Right lobe of liver (tissue), 6 donors: ENCODE results near the gene KRTAP9-2. TPM values are rescaled to one million over a fixed set of nuclear protein-coding genes. Genes with fewer than 3 reads are reported as not detected.

Source experiments
- ATAC-seq, 4 donors: fragments of 200-7000 bp; cut with Tn5 transposase; one replicate each; pipeline ENCODE4 v1.9.1; 2020; ENCODE audit warnings: mild to moderate bottlenecking in 4 of 4, moderate library complexity in 4 of 4
- DNase-seq, 3 donors: peaks; one replicate each; pipeline ENCODE4 v3.0.0-alpha.2; 2020
- H3K27ac ChIP-seq, 3 donors: fragments of 200-600 bp; one replicate each; pipeline ENCODE4 v1.8.0; 2022
- H3K27me3 ChIP-seq, 2 donors: fragments of 200-600 bp; one replicate each; pipeline ENCODE4 v1.8.0; 2022
- H3K36me3 ChIP-seq, 4 donors: fragments of 200-600 bp; sonication (generic) in 1 of 4; one replicate each; pipeline versions ENCODE4 v1.5.1 to v1.8.0; 2017 to 2022; ENCODE audit warnings: control low read depth in 1 of 4
- H3K4me1 ChIP-seq, 4 donors: fragments of 200-600 bp; sonication (generic) in 1 of 4; one replicate each; pipeline versions ENCODE4 v1.5.1 to v1.8.0; 2017 to 2022; ENCODE audit warnings: control low read depth in 1 of 4
- H3K4me3 ChIP-seq, 3 donors: fragments of 200-600 bp; one replicate each; pipeline ENCODE4 v1.8.0; 2022
- H3K9me3 ChIP-seq, 4 donors: fragments of 200-600 bp; sonication (generic) in 1 of 4; one replicate each; pipeline versions ENCODE4 v1.5.1 to v1.8.0; 2017 to 2022; ENCODE audit warnings: control low read depth in 1 of 4
- CTCF ChIP-seq, 4 donors: fragments of 200-600 bp in 3 of 4; fragments of 450-650 bp in 1 of 4; IDR thresholded peaks; one replicate each; pipeline versions ENCODE4 v1.5.1 to v1.8.0; 2016 to 2022; ENCODE audit warnings: antibody characterized with exemption in 4 of 4, mild to moderate bottlenecking in 2 of 4
- POLR2A ChIP-seq: fragments of 450-650 bp; IDR thresholded peaks from one replicate; pipeline ENCODE4 v1.6.1; 2017; ENCODE audit warnings: antibody characterized with exemption, mild to moderate bottlenecking
- WGBS: methylation state at CpG from one replicate; pipeline ENCODE4 v1.1.6; 2018; ENCODE audit warnings: low coverage, low lambda C conversion rate; ENCODE audit not compliant: insufficient coverage; ENCODE audit errors: missing lambda C conversion rate; 5-methylcytosine and 5-hydroxymethylcytosine counted together
- intact Hi-C, 2 donors: fragments of 100-400 bp; cut with DNase I; formaldehyde crosslinking; loops; one replicate each; pipeline versions ENCODE4 v1.11.2 to v1.14.1; 2022
- total RNA-seq, 6 experiments: library from RNA; depleted of rRNA in 2 of 6; stranded (reverse); fragments of >200 nt in 2 of 6; fragmentation: NEBNext Ultra II Directional in 3 of 6; extraction: Animal tissue kit (Norgen Biotek cat#: 25700) in 3 of 6; gene quantifications; one replicate each; pipeline versions ENCODE4 v1.1.0 to v1.2.4, GENCODE V29; 2016 to 2023
- donor health status: DM: no; HTN: yes; CAD: no.
- donor health status: DM: no; HTN: no; CAD: no.
- donor health status: DM: no; HTN: no; CAD: no.
- donor health status: DM: no; HTN: yes; CAD: no.
- donor health status: DM: no; HTN: yes; CAD: no.

The KRTAP9-2 gene
- total RNA-seq, 6 experiments from 2014 or later = not detected

GRCh38 chr17:41196068-41196467 is 30.4 kb upstream of the KRTAP9-2 start:
- no peak overlapping the region for H3K27ac ChIP-seq
- no peak for ATAC-seq
- no peaks in the 10 kb centered on the region for H3K9me3 ChIP-seq
- no peak overlapping the region for H3K4me3 ChIP-seq
- WGBS = 13% methylated on average over 1 of the region's 1 CpG
- intact Hi-C loops = no loop called here
- DNase-seq = no peak
- no peak for TF ChIP-seq POLR2A
- TF ChIP-seq CTCF (IDR thresholded peaks at IDR 0.05) = no peak
- H3K4me1 ChIP-seq = no peaks in the 10 kb centered on the region
- no peaks in the 10 kb centered on the region for H3K36me3 ChIP-seq
- no peaks in the 10 kb centered on the region for H3K27me3 ChIP-seq

GRCh38 chr17:41199421-41200078 is 26.9 kb upstream of the KRTAP9-2 start:
- ATAC-seq = no peak
- H3K27ac ChIP-seq = no peak overlapping the region
- H3K4me1 ChIP-seq = no peaks in the 10 kb centered on the region
- no peaks in the 10 kb centered on the region for H3K9me3 ChIP-seq
- H3K4me3 ChIP-seq = no peak overlapping the region
- intact Hi-C loops = no loop called here
- no peak for TF ChIP-seq POLR2A
- no peak for TF ChIP-seq CTCF (IDR thresholded peaks at IDR 0.05)
- H3K36me3 ChIP-seq = no peaks in the 10 kb centered on the region
- H3K27me3 ChIP-seq = no peaks in the 10 kb centered on the region
- no peak for DNase-seq
- WGBS = 63% methylated on average over 5 of the region's 5 CpGs

- Histone ChIP-seq H3K27me3 (peaks cover 0 to 5% of the 10 kb centered on the region in 2 donors), H3K4me1 (no peaks in the 10 kb centered on the region), H3K9me3 (no peaks in the 10 kb centered on the region), H3K27ac (no peak overlapping the region), H3K4me3 (no peak overlapping the region), H3K36me3 (no peaks in the 10 kb centered on the region)
- TF ChIP-seq POLR2A (no peak), CTCF (IDR thresholded peaks at IDR 0.05) (no peak)
- DNase-seq (no peak), ATAC-seq (no peak)
- 41% methylated on average over 1 of the region's 1 CpG for WGBS
- intact Hi-C loops = no loop called here
Measured at GRCh38 chr17:41211845-41212466, 14.5 kb upstream of the KRTAP9-2 start.

- 41% methylated on average over 5 of the region's 7 CpGs for WGBS
- no peak for ATAC-seq
Measured at GRCh38 chr17:41212524-41213169, 13.8 kb upstream of the KRTAP9-2 start.

More at GRCh38 chr17:41212524-41213169, 13.8 kb upstream of the KRTAP9-2 start:
- TF ChIP-seq CTCF (IDR thresholded peaks at IDR 0.05) = no peak
- no peak for TF ChIP-seq POLR2A
- intact Hi-C loops = no loop called here
- no peaks in the 10 kb centered on the region for H3K9me3 ChIP-seq
- H3K27me3 ChIP-seq = peaks cover 0 to 5% of the 10 kb centered on the region in 2 donors
- no peaks in the 10 kb centered on the region for H3K4me1 ChIP-seq
- H3K27ac ChIP-seq = no peak overlapping the region
- H3K36me3 ChIP-seq = no peaks in the 10 kb centered on the region
- no peak overlapping the region for H3K4me3 ChIP-seq
- no peak for DNase-seq
